ENCODE results near the gene TMPRSS13.
"Not testable (repeated sequence)": the region's sequence is repeated elsewhere in the genome, so short reads cannot be mapped to it uniquely, and the experiment has no call there.

Gene TMPRSS13

GRCh38 chr11:117869604-117870003, 59.6 kb downstream of the TMPRSS13 start:
- FAIRE-seq = no peak

DNA sequence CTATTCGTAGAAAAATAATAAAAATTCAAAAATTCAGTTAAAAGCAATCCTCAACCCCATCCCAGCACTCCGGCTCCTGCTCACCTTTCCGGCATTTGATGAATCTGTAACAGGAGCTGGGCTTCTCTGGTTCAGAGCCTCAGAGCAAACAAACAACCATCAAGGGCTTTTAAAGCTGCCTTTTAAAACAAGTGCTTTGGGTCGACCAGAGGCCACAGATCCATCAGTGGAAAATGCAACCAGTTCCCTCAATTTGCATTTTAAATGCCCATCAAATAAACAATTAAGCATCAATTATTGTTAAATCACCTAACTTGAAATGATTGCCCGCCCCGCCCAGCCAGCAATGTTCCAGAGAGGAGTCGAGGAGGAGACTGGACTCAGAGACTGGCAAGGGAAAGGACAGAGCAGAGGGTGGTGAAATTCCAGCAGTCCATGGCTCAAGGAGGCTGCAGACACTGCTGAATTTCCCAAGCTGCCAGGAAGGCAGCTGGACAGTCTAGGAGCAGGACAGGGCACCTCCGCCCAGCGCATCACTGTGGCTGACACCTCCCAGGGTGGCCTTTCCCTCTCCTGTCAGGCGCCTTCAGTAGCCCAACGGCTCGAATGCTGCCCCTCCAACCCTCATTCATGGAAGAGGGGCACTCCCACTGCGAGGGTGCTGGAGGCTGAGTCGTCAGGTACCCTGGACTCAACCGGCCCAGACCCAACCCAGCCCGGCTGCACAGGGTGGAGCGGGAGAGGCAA, 60.2 kb downstream of the TMPRSS13 start:
- peak; percentile 30 for FAIRE-seq

GRCh38 chr11:117868088-117868487, 61.1 kb downstream of the TMPRSS13 start:
- no peak for FAIRE-seq

DNA sequence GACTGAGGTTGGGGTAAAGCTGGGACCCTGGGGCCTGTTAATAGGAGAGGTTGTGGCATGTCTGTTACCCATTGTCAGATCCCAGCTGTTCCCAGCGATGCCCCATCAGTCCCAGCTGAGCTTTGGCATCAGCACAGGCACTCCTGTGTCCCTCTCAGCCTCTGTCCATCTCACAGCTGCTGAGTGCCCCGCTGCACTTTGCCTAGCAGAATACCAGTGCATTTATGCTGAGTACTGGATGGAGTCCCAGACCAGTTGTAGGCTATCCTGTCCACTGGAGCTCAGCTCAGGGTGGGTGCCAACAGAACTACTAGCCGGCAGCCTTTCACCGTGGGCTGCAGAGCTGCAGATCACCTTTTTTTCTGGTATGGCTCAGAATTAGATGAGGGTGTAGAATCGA, 62.7 kb downstream of the TMPRSS13 start:
- FAIRE-seq = no peak

- not testable (repeated sequence) for FAIRE-seq
Observed at GRCh38 chr11:117865546-117865945, 63.7 kb downstream of the TMPRSS13 start.

DNA sequence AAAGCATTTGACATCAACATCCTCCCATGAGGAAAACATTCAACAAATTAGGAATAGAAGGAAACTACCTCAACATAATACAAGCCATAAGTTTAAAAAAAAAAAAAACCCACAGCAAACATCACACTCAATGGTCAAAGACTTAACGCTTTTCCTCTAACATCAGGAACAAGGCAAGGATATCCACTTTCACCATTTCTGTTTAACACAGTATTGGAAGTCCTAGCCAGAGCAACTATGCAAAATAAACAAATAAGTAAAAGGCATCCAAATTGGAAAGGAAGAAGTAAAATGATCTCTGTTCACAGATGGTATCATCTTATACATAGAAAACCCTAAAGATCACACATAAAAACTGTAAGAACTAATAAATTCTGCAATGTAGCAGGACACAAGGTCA, 65.8 kb downstream of the TMPRSS13 start:
- peak; percentile 45 for FAIRE-seq

DNA sequence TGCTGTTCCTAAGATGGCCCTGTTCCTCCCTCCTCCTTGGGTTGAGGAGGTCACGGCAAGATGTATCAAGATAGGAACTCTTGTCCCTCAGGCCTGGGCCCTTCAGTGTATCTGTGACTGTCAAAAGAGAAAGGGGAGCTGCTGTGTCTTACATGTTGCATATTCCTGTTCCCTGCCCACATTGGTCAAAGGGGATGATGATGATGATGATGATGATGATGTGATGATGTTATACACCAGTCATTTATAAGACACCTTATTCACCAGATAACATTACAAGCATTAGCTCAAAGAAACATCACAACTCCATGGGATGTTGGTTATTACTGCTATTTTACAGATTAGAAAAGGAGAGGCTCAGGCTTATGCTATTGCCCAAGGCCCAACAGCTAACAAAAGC, 66.4 kb downstream of the TMPRSS13 start:
- FAIRE-seq = no peak

- FAIRE-seq = no peak
Observed at GRCh38 chr11:117862019-117862725, 67.0 kb downstream of the TMPRSS13 start.

- FAIRE-seq = no peak
Observed at GRCh38 chr11:117861151-117862018, 67.8 kb downstream of the TMPRSS13 start.

DNA sequence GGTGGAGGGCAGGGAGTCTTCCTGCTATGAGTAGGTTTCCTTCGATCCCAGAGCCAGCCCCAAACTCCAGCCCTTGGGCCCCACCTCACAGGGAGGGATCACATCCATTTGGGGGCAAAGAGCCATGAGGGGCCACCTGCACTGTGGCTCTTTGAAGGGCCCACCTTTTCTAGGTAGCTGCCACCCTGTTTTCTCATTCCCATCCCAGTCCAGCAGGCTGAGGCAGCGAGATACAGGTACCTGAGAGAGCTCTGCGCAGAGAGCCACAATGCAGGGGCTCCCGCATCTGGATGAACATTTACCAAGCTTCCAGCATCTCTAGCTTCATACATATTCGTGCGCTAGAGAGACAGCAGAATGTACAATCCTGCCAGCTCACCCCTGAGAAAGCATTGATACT, 69.1 kb downstream of the TMPRSS13 start:
- FAIRE-seq = no peak

DNA sequence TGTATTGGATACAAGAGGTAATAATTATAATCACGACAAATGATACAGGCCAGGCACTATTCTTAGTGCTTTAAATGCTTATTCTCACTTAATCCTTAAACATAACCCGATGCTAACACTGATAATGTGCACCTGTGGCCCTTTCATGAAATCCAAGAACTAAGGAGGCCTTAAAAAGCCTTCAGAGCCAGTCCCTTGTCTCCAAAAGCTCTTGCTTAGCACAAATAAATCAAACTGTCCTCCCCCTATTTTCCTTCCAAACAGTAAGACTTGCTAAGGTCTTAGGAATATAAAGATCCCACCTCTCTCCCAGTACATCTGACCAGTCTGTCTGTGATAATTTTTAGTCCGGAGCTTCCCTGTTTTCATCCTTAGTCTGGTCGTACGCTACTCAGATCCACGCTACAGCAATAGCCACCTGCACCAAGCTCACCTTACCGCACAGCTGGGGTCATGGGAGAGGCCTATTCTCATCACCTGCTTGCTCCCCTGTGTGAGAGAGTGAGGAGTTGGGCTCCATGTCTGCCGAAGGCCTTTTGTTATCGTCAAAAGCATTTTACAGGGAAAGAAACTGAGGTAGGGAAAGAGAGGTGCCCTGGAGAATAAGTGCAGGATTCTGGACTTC, 69.6 kb downstream of the TMPRSS13 start:
- no peak for FAIRE-seq

DNA sequence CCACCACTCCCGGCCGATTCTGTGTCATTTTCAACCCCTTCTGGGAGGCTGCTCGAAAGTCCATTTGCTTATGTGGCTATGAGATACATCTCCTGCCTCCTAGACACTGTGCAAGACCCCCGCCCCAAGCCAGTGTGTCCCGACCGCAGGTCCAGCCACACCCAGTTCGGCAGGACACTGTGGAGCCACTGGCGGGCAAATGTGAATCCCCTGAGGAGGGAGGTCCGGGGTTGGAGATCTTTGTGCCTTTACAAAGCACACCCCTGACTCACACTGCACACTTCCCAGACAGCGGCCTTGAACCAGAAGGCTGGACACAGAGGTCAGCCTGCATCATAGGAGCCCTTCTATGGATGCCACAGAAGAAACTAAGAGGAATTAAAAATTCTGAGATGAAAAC, 70.1 kb downstream of the TMPRSS13 start:
- FAIRE-seq = no peak

DNA sequence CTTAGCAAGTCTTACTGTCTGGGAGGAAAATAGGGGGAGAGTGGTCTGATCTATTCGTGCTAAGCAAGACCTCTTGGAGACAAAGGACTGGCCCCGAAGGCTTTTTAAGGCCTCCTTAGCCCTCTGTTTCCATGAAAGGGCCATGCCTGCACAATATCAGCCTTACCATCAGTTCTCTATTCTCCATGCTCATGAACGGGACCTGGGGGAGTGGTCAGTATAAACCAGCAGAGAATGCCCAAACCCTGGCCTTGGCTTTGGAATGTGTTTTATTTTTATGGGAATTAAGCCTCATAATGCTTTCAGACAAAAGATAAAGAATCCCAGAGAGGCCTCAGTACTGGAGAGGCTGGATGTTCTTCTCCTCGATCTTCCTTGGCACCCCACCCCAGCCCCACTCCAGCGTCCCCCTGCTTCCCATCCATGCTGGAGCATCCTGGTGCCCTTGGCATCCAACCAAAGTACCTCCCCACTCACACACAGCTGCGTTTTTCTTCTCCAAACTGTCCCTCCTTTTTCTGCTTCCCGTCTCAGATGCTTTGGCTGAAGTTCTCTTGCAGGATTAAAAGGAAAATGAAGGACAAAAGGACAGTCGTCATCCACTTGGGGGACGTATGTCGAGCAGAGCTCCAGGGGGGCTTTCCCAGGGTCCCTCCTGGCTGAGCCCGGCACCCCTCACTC, 71.3 kb downstream of the TMPRSS13 start:
- FAIRE-seq = no peak

- FAIRE-seq = no peak
Observed at GRCh38 chr11:117855912-117856651, 73.1 kb downstream of the TMPRSS13 start.

DNA sequence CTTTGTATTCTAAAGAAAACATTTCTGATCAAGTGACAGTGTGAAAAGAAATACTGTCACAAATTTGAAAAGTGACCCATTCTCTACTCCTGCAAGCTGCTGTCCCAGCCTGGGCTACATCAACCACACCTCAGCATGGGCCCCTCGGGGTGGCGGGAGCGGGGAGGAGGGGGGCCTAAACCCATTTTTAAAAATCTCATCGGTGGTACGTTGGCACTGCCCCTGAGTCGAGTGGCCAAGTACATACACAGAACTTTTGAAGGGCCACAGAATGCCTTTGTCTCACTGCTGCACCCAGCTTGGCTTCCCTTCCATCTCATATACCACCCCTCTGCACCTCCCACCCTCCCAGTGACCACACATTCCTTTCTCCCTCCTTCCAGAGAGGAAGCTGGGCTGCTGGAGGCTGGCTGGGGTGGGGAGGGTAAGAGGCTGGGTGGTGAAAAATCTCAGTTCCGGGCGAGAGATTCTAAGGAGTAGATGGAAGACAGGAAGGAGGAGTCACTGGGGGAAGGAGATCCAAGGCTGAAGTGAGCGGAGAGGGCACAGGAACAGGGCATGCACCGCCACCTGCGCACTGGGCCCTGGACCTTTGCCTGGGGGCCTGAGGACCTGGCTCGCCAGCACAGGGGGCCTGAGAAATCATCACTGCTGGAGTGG, 73.9 kb downstream of the TMPRSS13 start:
- FAIRE-seq = no peak

DNA sequence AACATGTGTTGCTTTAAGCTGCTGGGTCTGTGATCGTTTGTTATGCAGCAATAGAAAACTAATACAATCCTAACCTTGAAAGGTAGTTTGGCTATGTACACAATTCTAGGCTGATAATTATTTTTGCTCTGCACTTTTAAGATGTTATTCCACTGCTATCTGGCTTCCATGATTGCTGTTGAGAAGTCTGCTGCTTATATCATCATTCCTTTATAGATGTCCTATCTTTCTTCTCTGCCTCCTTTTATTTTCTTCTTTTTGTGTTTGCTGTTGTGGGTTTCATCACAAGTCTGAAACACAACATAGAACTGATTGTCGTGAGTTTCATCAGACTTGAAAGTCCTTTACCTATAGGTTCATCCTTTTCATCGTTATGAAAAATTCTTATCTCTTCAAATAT, 76.9 kb downstream of the TMPRSS13 start:
- no peak for FAIRE-seq

- FAIRE-seq = no peak
Observed at GRCh38 chr11:117851852-117852251, 77.3 kb downstream of the TMPRSS13 start.

GRCh38 chr11:117851106-117851505, 78.1 kb downstream of the TMPRSS13 start:
- no peak for FAIRE-seq

Measured in islet of Langerhans (tissue), 1 donor.